Mesothelial cell of epicardium (in vitro differentiated cells): ENCODE data around the gene CMTM4. TPM values are rescaled to one million over a fixed set of nuclear protein-coding genes. Genes with fewer than 3 reads are reported as not detected.

Experiments used
- DNase-seq, 2 experiments: peaks; one replicate each; pipeline ENCODE4 v3.0.0; 2021; ENCODE audit warnings: low spot score in 2 of 2; ENCODE audit not compliant: unreplicated experiment in 2 of 2
- H3K27ac Mint-ChIP-seq: 2 replicates; pipeline ENCODE4 v1.8.0; 2021; ENCODE audit warnings: mixed read lengths
- H3K27me3 Mint-ChIP-seq: 2 replicates; pipeline ENCODE4 v1.8.0; 2021; ENCODE audit warnings: low read depth, mixed read lengths
- H3K36me3 Mint-ChIP-seq: 2 replicates; pipeline ENCODE4 v1.8.0; 2021; ENCODE audit warnings: mixed read lengths
- H3K4me1 Mint-ChIP-seq: 2 replicates; pipeline ENCODE4 v1.8.0; 2021; ENCODE audit warnings: mixed read lengths
- H3K4me3 Mint-ChIP-seq: 2 replicates; pipeline ENCODE4 v1.8.0; 2021; ENCODE audit warnings: mild to moderate bottlenecking, moderate library complexity, mixed read lengths
- H3K9me3 Mint-ChIP-seq: 2 replicates; pipeline ENCODE4 v1.8.0; 2021; ENCODE audit warnings: mixed read lengths
- CTCF ChIP-seq: fragments of 200-600 bp; sonication (generic); IDR thresholded peaks from one replicate; pipeline ENCODE4 v1.5.0; 2021; ENCODE audit warnings: antibody characterized with exemption; ENCODE audit not compliant: unreplicated experiment
- total RNA-seq: library from RNA; stranded (reverse); gene quantifications from 3 replicates; pipeline ENCODE4 v1.2.1, GENCODE V29; 2021

CMTM4 gene
- total RNA-seq, 1 donor from 2014 or later: 63.4 TPM

- H3K36me3 Mint-ChIP-seq: peaks cover 3% of the 10 kb centered on the region
- H3K27ac Mint-ChIP-seq: no peak overlapping the region
- H3K27me3 Mint-ChIP-seq: no peaks in the 10 kb centered on the region
- no peak for TF ChIP-seq CTCF
- DNase-seq: no peak
- H3K9me3 Mint-ChIP-seq: peaks cover 6% of the 10 kb centered on the region
- peaks cover 26% of the 10 kb centered on the region for H3K4me1 Mint-ChIP-seq
- H3K4me3 Mint-ChIP-seq: no peak overlapping the region
These were observed 17.5 kb upstream of the CMTM4 start for GRCh38 chr16:66714062-66714461.

GRCh38 chr16:66713076-66713475 is 16.5 kb upstream of the CMTM4 start:
- Mint-ChIP-seq H3K27ac (no peak overlapping the region), H3K4me3 (no peak overlapping the region), H3K27me3 (no peaks in the 10 kb centered on the region), H3K36me3 (peaks cover 3% of the 10 kb centered on the region), H3K4me1 (peaks cover 25% of the 10 kb centered on the region), H3K9me3 (peaks cover 6% of the 10 kb centered on the region)
- DNase-seq: no peak
- TF ChIP-seq CTCF: no peak

GRCh38 chr16:66712512-66712911 is 16.0 kb upstream of the CMTM4 start:
- Mint-ChIP-seq H3K27me3 (no peaks in the 10 kb centered on the region), H3K4me1 (peaks cover 21% of the 10 kb centered on the region), H3K36me3 (peaks cover 3% of the 10 kb centered on the region), H3K4me3 (no peak overlapping the region), H3K9me3 (peaks cover 6% of the 10 kb centered on the region), H3K27ac (no peak overlapping the region)
- DNase-seq: no peak
- no peak for TF ChIP-seq CTCF

- no peak for TF ChIP-seq CTCF
- H3K4me3 Mint-ChIP-seq: no peak overlapping the region
- peaks cover 3% of the 10 kb centered on the region for H3K36me3 Mint-ChIP-seq
- peaks cover 6% of the 10 kb centered on the region for H3K9me3 Mint-ChIP-seq
- H3K27me3 Mint-ChIP-seq: peaks cover under 1% of the 10 kb centered on the region
- H3K27ac Mint-ChIP-seq: no peak overlapping the region
- no peak for DNase-seq
- peaks cover 17% of the 10 kb centered on the region for H3K4me1 Mint-ChIP-seq
These were observed 15.0 kb upstream of the CMTM4 start for GRCh38 chr16:66711581-66711980.

GRCh38 chr16:66706506-66706880 is 9.9 kb upstream of the CMTM4 start:
- Mint-ChIP-seq H3K27me3 (peaks cover 1% of the 10 kb centered on the region), H3K9me3 (no peaks in the 10 kb centered on the region), H3K27ac (no peak overlapping the region), H3K36me3 (peaks cover 1% of the 10 kb centered on the region), H3K4me3 (no peak overlapping the region), H3K4me1 (peaks cover 4% of the 10 kb centered on the region)
- no peak for DNase-seq
- TF ChIP-seq CTCF: no peak

- Mint-ChIP-seq H3K36me3 (peaks cover 1% of the 10 kb centered on the region), H3K27me3 (peaks cover 1% of the 10 kb centered on the region), H3K27ac (no peak overlapping the region), H3K4me3 (no peak overlapping the region), H3K9me3 (no peaks in the 10 kb centered on the region), H3K4me1 (peaks cover 4% of the 10 kb centered on the region)
- DNase-seq: no peak
- no peak for TF ChIP-seq CTCF
These were observed 9.4 kb upstream of the CMTM4 start for GRCh38 chr16:66705790-66706505.
